ENCODE data around the gene PRKAB1.
"Not testable (repeated sequence)": the region's sequence is repeated elsewhere in the genome, so short reads cannot be mapped to it uniquely, and the experiment has no call there.

PRKAB1 gene, protein sequence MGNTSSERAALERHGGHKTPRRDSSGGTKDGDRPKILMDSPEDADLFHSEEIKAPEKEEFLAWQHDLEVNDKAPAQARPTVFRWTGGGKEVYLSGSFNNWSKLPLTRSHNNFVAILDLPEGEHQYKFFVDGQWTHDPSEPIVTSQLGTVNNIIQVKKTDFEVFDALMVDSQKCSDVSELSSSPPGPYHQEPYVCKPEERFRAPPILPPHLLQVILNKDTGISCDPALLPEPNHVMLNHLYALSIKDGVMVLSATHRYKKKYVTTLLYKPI

GRCh38 chr12:119667577-119668323 is at the start of gene PRKAB1:
TSS of gene PRKAB1 (plus strand) at chr12:119668133. CDS start at chr12:119668245, 112 bp downstream.
- peak; percentile 98 for DNase-seq

GRCh38 chr12:119618328-119618896 is 49.5 kb upstream of the PRKAB1 start:
- not testable (repeated sequence) for DNase-seq

GRCh38 chr12:119620490-119620889 is 47.4 kb upstream of the PRKAB1 start:
- no peak for DNase-seq

GRCh38 chr12:119621878-119622277 is 46.1 kb upstream of the PRKAB1 start:
- DNase-seq, result peak; percentile 45

GRCh38 chr12:119624966-119625365 is 43.0 kb upstream of the PRKAB1 start:
- no peak for DNase-seq

DNA sequence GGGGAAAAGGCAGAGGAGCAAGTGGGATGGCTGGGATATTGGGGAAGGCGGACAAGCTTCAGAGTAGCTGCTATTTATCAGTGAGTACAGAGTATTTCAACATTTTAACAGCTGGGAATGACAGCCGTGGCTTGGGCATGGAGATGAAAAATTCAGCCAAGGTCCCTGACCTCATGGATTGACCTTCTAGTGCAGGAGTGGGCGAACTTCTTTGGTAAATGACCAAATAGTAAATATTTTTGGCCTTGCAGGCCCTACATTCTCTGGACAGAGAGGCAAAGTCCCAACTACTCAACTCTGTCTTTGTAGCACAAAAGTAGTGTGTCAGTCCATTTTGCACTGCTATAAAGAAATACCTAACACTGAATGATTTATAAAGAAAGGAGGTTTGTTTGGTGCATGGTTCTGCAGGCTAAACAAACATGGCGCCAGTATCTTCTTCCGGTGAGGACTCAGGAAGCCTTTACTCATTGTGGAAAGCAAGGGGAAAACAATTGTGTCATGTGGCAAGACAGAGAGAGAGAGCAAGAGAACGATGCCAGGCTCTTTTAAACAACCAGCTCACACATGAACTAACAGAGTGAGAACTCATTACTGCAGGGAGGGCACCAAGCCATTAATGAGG is 40.8 kb upstream of the PRKAB1 start:
- no peak for DNase-seq

- no peak for DNase-seq
Observed at GRCh38 chr12:119627686-119628085, 40.2 kb upstream of the PRKAB1 start.

DNA sequence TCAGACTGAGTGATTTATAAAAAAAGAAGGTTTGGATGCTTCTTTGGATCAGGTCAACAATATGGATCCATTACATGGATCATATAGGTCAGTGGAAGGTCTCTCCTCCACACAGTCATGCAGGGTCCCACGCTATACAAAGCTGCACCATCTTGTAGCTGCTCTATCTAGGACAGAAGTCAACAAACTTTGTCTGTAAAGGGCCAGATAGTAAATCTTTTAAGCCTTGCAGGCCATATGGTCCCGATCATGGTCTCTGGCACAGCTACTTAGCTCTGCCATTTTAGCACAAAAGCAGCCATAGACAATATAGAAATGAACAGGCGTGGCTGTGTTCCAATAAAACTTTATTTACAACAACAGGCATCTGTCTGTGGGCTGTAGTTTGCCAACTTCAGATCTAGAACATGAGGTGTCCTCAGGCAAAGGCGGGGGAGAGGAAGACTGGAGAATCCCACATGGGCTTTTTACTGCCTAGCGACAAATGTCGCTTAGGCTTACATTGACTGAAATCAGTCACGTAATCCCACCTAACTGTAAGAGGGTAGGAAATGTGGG is 37.6 kb upstream of the PRKAB1 start:
- no peak for DNase-seq

GRCh38 chr12:119630962-119631550 is 36.9 kb upstream of the PRKAB1 start:
- DNase-seq, result no peak

DNA sequence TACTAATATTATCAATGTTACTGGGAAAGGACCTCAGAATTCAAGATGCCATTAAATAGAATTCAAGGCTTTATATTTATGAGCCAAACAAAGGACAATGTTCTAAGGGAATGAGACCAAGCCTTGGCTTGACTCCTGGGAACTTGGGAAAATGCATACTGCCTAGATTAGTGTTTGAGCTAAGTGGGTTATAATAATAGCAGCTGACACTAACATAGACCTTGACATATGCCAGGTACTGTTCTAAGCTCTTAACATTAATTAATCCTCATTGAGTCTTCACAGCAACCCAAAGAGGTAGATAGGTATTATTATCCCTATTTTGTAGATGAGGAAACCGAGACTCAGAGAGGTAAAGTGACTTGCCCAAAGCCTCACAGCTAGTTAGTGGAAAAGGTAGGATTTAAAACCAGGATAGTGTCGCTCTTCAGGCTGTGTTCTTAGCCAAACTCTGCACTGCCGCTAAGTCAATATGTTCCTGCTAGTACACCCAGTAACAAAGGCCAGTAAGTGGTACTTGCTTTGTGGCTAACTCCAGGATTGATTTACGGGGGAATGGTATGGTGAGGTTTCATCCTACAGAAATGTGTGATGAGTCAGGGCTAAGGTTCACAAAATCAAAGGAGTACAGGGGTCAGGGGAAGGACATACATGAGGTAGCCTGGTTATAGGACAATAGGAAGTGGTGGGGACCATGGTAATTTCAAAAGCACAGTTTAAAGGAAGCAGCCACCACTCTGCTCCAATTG is 35.8 kb upstream of the PRKAB1 start:
- DNase-seq, result no peak

GRCh38 chr12:119634743-119635142 is 33.2 kb upstream of the PRKAB1 start:
- no peak for DNase-seq

DNA sequence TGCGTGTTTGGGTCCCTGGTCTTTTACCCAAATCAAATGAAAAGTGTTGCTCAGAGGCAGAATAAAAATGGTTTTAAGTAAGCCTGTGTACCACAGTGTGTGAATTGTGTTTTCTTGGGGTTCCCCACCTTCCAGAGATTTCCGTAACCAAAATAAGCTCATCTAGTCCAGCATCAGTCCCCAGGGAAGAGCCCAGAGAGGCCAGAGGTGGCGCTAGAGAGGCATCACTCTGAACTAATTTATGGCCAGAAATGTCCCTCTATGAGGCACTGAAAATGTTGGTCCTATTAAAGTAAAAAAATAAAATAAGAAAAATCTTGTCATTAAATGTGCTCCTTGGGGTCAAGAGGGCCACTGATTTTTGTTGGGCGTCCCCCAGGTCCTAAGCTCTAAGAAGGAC is 24.9 kb upstream of the PRKAB1 start:
- DNase-seq, result no peak

GRCh38 chr12:119644930-119645329 is 23.0 kb upstream of the PRKAB1 start:
- no peak for DNase-seq

DNA sequence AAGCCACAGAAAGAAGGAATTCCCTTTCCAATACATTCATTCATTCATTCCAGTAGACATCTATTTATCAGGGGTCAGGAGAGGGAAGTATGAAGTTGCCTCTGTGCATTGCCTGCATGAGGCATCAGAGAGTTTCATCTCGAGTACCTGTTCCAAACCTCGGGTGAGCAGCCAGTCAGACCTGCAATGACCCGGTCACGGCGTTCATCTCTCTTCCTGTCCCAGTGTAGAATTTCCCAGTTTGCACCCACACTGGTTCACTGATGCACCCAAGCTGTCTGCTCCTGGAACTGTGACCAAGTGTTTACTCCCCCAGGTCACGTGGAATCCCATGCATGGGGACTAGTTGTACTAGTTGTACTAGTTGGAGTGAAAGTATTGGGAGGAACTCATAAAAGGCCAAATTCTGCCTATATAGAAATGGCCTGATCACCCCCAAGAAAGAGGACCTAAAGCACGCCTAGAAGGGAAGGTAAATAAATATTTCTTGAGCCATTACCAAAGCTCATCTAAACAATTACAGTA is 22.3 kb upstream of the PRKAB1 start:
- DNase-seq, result no peak

DNA sequence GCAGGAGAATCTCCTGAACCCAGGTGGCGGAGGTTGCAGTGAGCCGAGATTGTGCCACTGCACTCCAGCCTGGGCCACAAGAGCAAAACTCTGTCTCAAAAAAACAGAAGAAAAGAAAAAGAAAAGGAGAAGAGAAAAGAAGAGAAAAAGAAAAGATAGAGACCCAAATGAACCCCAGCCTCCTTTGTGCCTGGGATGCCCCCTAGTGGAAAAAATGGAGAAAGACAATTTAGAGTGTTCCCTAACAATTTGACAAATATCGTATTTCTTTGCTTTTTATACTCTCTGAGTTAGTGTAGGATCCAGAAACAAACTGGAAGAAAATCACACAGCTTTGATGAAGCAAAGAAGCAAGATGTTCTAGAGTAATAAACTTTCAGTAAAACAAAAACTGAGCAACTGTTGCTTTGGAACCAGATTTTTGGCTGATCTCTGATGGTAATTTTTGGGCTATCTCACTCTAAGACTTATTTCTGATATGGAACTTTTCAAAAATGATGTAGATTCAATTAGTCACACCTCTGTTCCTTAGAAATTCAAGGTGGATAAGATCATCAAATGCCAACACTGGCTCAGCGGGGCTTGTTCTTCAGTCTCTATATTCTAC is 18.6 kb upstream of the PRKAB1 start:
- DNase-seq, result peak; percentile 41

GRCh38 chr12:119652665-119653064 is 15.3 kb upstream of the PRKAB1 start:
- peak; percentile 22 for DNase-seq

- not testable (repeated sequence) for DNase-seq
Observed at GRCh38 chr12:119657001-119657400, 10.9 kb upstream of the PRKAB1 start.

DNA sequence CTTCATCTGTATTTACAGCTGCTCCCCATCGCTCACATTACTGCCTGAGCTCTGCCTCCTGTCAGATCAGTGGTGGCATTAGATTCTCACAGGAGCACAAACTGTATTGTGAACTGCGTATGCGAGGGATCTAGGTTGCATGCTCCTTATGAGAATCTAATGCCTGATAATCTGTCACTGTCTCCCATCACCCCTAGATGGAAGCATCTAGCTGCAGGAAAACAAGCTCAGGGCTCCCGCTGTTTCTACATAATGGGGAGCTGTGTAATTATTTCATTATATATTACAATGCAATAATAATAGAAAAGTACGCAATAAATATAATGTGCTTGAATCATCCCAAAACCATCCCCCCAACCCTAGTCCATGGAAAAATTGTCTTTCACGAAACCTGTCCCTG is 9.8 kb upstream of the PRKAB1 start:
- not testable (repeated sequence) for DNase-seq

DNA sequence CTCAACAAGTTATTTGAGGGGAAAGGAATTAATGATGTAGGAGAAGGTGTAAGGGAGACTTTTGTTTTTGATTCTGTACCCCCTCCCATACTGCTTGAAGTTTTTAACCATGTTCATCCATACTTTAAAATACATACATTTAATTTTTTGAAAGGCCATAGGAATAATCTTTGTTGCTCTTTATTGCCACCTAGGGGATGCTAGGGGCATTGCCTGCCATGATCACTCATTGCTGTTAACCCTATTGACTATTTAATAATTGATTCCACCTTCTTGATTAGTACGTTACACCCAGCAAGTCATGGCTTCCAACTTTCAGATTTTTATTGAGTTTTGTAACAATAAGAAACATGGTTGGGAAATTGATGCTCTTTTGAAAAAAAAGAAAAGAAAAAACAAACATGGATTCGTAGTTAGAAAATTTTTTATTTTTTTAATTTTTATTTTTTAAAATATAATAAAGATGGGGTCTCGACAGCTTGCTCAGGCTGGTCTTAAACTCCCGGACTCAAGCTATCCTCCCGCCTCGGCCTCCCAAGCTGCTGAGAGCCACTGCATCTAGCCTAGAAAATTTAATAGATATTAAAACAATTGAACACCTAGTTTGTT is 8.5 kb upstream of the PRKAB1 start:
- peak; percentile 60 for DNase-seq

GRCh38 chr12:119660076-119660475 is 7.9 kb upstream of the PRKAB1 start:
- peak; percentile 19 for DNase-seq

GRCh38 chr12:119661882-119662281 is 6.1 kb upstream of the PRKAB1 start:
- no peak for DNase-seq

All from activated CD4-positive, alpha-beta T cell treated with anti-CD3 and anti-CD28 coated beads, Interleukin-10, Interleukin-2, amounts not matched to agents 100 ng/mL and 50 ng/mL, durations not matched to agents 16 hours and 8 hours (primary cell).